ENCODE measurements around the gene GABRG3. TPM values are rescaled to one million over a fixed set of nuclear protein-coding genes. Genes with fewer than 3 reads are reported as not detected.

The GABRG3 gene
- total and polyA plus RNA-seq, 9 of the 15 experiments (the other 6 are each of a cell fraction or from before 2014, with no cell fraction given) = 4.0 to 15.1 (median 11.2) TPM

GRCh38 chr15:27124287-27124871 is 153.4 kb downstream of the GABRG3 start (continued):
- TF ChIP-seq MGA (IDR thresholded peaks at IDR 0.05) = no peak
- no peak for TF ChIP-seq NR2C2 (CRISPR knock-in tag; IDR thresholded peaks at IDR 0.05)
- no peak; the same call in 1 of the 2 replicates for TF ChIP-seq NR2C2 (tag; IDR thresholded peaks at IDR 0.05)
- no peak for TF ChIP-seq PML (IDR thresholded peaks at IDR 0.05; ENCODE audit: low read length)
- peak; percentile 44 for TF ChIP-seq NEUROD1 (IDR thresholded peaks at IDR 0.05; ENCODE audit: borderline replicate concordance, low read depth, low read length, partially characterized antibody)
- peak; percentile 66; the same call in 1 of the 2 replicates for TF ChIP-seq ZEB2 (IDR thresholded peaks at IDR 0.05)
- TF ChIP-seq NFRKB (IDR thresholded peaks at IDR 0.05; ENCODE audit: low read depth) = 0 out of 2 replicates have a peak, but pooled peaks have one; percentile 11
- no peak for TF ChIP-seq THRAP3 (IDR thresholded peaks at IDR 0.05; ENCODE audit: borderline replicate concordance)
- peak; percentile 92 for TF ChIP-seq SMARCA4 (IDR thresholded peaks at IDR 0.05)
- no peak for TF ChIP-seq CC2D1A (IDR thresholded peaks at IDR 0.05)
- no peak for TF ChIP-seq HDAC6 (IDR thresholded peaks at IDR 0.05; ENCODE audit: low read depth, low read length)
- TF ChIP-seq ZNF764 (CRISPR knock-in tag; IDR thresholded peaks at IDR 0.05; ENCODE audit: low read depth) = no peak
- no peak for TF ChIP-seq ZNF778 (CRISPR knock-in tag; IDR thresholded peaks at IDR 0.05)

All from K562 (cell line).